ENCODE data around the gene RNF214.
"Not testable (repeated sequence)": the region's sequence is repeated elsewhere in the genome, so short reads cannot be mapped to it uniquely, and the experiment has no call there.

RNF214 gene

GRCh38 chr11:117230999-117231841 lies 1.3 kb upstream of the RNF214 start:
- no peak for DNase-seq (ENCODE audit: low read depth)

GRCh38 chr11:117231842-117232091 lies 704 bp upstream of the RNF214 start, which contains the start of gene PCSK7:
TSS of gene PCSK7 (minus strand) at chr11:117232073. CDS start at chr11:117229844, 2,229 bp downstream.
- DNase-seq (ENCODE audit: low read depth): no peak

GRCh38 chr11:117232911-117233409 lies 489 bp downstream of the RNF214 start:
- no peak for DNase-seq (ENCODE audit: low read depth)

- no peak for DNase-seq (ENCODE audit: low read depth)
Measured at GRCh38 chr11:117238221-117238620, 5.8 kb downstream of the RNF214 start.

- DNase-seq (ENCODE audit: low read depth): no peak
Measured at GRCh38 chr11:117239295-117239694, 6.8 kb downstream of the RNF214 start.

GRCh38 chr11:117248341-117248740 lies 15.9 kb downstream of the RNF214 start:
- no peak for DNase-seq (ENCODE audit: low read depth)

GRCh38 chr11:117249571-117249970 lies 17.1 kb downstream of the RNF214 start:
- no peak for DNase-seq (ENCODE audit: low read depth)

- no peak for DNase-seq (ENCODE audit: low read depth)
Measured at GRCh38 chr11:117251506-117251905, 19.0 kb downstream of the RNF214 start.

- no peak for DNase-seq (ENCODE audit: low read depth)
Measured at GRCh38 chr11:117255966-117256365, 23.5 kb downstream of the RNF214 start.

GRCh38 chr11:117256573-117256972 lies 24.1 kb downstream of the RNF214 start:
- DNase-seq (ENCODE audit: low read depth): no peak

GRCh38 chr11:117258576-117258975 lies 26.1 kb downstream of the RNF214 start:
- DNase-seq (ENCODE audit: low read depth): no peak

- DNase-seq (ENCODE audit: low read depth): no peak
Measured at GRCh38 chr11:117259417-117259816, 26.9 kb downstream of the RNF214 start.

GRCh38 chr11:117264624-117265323 lies 32.3 kb downstream of the RNF214 start:
- DNase-seq (ENCODE audit: low read depth): not testable (repeated sequence)

GRCh38 chr11:117265745-117266144 lies 33.3 kb downstream of the RNF214 start:
- no peak for DNase-seq (ENCODE audit: low read depth)

- DNase-seq (ENCODE audit: low read depth): no peak
Measured at GRCh38 chr11:117269856-117270255, 37.4 kb downstream of the RNF214 start.

GRCh38 chr11:117271208-117271607 lies 38.7 kb downstream of the RNF214 start:
- no peak for DNase-seq (ENCODE audit: low read depth)

GRCh38 chr11:117272175-117272574 lies 39.7 kb downstream of the RNF214 start:
- not testable (repeated sequence) for DNase-seq (ENCODE audit: low read depth)

- DNase-seq (ENCODE audit: low read depth): no peak
Measured at GRCh38 chr11:117273550-117274289, 41.2 kb downstream of the RNF214 start.

- DNase-seq (ENCODE audit: low read depth): no peak
Measured at GRCh38 chr11:117278347-117278746, 45.9 kb downstream of the RNF214 start.

- no peak for DNase-seq (ENCODE audit: low read depth)
Measured at GRCh38 chr11:117279711-117280376, 47.4 kb downstream of the RNF214 start.

GRCh38 chr11:117281159-117281558 lies 48.7 kb downstream of the RNF214 start:
- no peak for DNase-seq (ENCODE audit: low read depth)

- DNase-seq (ENCODE audit: low read depth): no peak
Measured at GRCh38 chr11:117281869-117282268, 49.4 kb downstream of the RNF214 start.

Data from activated T-cell treated with anti-CD3 and anti-CD28 coated beads for 24 hours (primary cell).